ENCODE results near the gene GALNT17.

The GALNT17 gene

DNA sequence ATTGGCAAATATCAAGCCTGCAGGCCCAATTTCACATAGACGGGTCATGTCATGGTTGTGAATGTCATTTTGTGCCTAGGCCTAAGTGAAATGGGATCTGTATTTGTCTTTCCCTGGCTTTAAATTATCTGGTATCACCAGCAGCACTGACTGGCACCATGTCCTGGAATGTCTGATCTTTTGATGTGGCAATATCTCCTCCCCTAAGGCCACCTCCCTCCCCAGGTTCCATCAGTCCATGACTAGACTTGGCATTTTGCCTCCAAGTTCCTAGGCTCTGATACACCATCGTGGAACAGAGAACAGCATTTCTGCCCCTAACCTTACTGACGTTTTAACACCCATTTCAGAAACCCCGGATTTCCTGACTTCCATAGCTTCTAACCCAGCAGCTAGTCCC is 513.9 kb downstream of the GALNT17 start:
- DNase-seq = no peak

DNA sequence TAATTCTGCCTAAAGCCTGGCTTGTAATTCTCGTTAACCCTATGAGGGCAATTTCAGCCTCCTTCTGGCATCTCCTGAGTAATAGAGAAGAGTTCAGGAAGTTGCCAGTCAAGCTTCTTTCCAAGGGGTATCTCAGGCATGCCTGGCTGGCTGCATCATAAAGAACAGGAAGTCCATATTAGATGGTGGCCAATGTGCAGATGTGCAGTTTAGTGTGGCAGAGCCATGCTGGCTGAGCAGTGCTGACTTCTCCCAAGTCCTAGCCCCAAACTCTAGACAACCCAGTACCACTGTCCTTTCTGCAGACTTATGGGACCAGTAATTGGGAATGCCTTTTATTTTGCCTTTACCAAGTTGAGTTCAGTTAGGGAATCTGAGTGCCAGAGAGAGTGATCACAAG is 517.9 kb downstream of the GALNT17 start:
- no peak for DNase-seq

DNA sequence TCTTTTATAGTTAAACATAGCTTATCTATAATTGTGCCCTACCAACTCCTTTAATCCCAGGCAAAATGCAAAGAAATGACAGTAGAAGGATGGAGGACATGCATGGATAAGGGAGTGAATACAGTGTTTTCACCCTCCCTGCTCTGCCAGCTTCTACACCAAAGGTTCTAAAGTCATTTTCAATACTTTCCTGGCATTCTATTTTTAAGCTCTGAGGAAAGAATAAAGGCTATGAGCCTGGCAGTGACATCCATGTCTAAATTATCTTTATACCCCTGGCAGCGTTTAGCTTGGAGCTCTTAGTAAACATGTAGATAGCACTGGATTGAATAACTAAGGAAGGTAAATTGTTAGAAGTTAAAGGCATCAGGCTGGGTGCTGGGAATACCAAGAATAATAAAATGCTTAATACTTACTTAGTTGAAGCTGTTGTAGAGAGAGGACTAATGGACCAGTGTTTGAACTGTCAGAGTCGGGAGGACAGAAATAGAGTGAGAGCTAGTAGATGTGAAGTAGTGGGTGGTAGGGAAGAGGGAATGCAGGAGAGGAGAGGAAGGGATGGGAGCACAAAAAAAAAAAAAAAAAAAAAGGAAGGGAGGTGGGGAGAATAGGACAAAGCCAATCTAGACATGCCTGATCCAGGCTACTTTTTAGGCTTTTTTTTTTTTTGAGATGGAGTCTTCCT is 518.9 kb downstream of the GALNT17 start:
- DNase-seq = no peak

DNA sequence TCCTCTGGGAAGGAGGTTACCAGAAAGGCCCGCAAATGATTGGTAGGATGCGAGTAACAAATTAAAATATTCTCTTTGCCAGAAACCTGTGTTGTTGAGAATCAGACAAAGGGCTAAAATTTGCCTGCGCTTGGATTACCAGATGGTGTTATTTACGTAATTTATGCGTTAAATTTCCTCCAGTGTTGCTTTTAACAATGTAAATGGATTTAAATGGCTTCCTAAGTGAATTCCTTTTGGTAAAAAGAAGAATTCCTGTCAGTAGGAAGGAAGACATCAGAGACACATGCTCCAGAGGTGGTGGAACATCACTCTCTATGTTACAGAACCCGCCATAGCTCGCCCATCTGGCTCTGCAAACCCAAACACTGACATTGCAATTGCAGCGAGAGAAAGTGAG is 520.6 kb downstream of the GALNT17 start:
- DNase-seq = no peak

DNA sequence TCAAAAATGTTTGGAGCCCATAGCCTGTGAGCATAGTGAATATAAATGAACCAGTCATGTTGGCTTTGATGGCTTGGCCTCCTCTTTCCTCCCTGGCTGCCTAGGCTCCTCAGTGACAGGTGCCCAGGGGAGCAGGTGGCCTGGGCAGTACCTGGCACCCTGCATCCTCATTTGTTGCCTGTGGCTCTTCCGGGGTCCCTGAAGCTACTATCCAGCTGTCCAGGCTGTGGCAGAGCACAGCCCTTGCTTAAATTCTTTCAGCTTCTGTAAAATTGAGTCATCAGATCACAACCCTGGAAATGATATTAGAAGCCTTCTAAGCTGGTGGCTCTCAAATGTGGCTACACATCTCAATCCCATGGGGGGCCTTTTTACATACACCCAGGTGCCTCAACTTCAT is 525.4 kb downstream of the GALNT17 start:
- DNase-seq = no peak

DNA sequence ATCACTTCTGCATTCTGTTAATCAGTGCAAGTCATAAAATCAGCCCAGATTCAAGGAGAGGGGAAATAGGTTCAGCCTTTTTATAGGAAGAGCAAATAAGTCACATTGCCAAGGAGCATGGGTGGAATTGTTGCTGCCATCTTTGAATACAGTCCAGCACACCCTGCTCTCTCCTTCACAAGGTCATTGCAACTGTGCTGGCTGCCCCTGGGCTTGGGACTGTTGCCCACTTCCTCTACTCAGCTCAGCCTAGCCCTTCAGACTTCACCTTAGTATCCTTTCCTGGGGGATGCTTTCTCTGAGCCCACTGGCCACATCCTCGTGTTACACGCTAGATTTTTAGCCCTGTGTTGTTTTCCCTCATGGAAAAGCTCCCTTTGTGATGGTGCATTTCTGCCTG is 527.7 kb downstream of the GALNT17 start:
- DNase-seq = no peak

DNA sequence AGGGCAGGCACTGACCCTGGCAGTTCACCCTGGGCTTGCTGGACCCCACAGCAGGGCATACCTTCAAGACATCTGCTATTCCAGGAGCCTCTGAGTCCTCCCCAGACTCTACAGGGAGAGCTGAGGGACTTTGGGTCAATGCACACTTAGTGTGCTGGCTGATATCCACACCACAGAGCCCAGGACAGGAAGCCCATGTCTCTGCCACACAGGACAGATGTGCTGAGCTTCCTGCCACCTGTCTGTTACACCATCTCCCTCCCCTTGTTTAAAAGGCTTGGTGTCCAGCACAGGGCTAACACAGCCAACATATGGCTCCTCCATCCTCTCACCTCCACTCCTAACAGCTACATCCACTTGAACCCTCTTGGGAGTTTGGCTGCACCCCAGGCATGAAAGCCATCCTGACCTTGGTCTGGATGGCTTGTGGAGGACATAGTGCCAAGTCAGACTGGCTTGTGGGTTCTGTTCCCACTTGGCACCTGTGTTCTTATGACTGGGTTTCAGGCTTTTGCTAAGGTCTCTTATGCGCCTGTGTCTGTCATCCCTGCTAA is 529.8 kb downstream of the GALNT17 start:
- DNase-seq = no peak

GRCh38 chr7:71665716-71666115 is 533.8 kb downstream of the GALNT17 start:
- no peak for DNase-seq

DNA sequence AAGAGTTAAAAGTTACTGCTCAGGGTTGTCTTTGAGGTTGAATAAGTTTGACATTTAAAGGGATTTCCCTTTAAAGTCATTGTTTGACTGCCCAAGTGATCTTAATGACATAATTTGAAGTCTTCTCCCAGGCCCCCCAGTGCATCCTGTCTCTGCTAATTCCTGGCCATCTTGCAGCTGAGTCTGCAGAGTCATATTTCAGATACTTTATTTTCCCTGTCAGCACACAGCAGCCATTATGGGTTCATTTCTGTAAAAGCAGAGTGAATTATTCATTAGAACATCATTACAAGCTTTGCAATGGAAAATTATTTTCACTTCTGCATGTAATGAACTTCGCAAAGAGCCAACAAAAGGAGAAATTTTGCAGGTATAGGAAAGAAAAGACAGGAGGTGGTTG is 536.6 kb downstream of the GALNT17 start:
- DNase-seq = no peak

DNA sequence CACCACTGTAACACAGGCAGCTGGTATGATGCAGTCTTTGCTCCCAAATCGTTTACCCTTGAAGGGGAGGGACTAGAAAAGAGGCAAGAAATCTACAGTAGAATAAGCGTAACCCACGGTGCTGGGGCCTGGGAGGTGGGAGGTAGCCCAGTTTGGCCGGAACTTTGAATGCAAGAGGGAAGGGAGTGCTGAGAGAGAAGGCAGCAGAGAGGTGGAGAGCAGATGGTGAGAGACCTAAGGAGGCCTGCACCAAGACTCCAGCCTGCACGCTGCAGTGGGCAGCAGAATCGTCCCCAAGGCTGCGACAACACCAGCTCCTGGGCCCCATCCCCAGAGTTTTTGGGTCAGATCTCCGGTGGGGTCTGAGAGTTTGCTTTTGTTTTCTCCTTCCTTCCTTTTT is 547.5 kb downstream of the GALNT17 start:
- DNase-seq = no peak

DNA sequence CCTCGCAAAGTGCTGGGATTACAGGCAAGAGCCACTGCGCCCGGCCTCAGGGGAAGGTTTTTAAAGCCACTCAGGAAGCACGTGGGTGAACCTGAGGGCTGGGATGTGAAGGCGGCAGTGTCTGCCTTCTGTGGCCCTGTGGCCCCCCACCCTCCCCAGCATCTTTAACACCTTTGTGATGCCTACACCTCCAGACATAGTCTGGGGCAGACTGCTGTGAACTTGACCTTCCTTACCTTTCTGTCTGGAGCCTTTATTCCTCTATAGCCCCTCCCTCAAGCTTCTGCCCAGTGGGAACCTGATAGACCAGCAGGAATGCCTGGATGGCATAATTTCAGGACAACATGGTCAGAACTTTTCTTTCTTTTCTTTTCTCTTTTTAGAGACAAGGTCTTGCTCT is 550.2 kb downstream of the GALNT17 start:
- DNase-seq = no peak

DNA sequence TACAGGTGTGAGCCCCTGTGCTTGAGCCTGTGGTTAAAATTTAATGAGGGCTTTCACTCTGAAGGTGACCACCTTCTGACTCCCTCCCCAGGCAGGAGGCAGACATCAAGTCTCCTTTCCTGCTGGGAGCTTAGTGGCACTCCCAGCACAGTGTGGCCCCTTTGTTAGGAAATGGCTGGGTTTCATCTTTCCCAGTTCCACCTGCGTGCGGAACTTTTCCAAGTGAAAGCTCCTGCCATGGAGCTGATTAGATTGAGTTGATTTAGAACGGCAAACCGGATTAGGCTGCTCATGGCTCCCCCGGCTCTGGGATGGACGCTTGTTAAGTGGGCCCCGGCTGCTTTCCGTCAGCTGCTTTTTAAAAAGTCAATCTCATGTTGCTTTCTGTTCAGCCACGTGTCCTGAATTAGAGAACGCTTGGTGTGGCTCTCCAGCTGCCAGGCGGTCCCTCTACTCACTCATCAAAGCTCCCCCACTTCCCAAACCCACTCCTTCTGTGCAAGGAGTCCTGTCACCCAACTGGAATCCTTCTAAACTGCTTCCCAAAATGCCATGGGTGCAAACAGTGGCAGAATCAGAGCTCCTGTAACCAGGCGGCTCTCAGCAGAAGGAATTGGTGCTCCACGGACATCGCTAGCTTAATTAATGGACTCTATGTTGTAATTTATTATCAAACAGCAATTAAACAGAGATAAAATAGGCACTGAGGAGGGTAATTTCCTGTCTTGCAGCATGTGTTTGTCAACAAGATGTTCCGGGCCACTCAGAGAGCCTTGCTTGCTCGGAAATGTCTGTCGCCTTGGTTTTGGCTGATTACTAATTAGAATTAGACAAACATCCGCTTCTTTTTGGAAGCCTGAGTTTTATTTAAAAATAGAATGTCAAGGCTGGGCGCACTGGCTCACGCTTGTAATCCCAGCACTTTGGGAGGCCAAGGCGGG is 551.2 kb downstream of the GALNT17 start:
- no peak for DNase-seq

DNA sequence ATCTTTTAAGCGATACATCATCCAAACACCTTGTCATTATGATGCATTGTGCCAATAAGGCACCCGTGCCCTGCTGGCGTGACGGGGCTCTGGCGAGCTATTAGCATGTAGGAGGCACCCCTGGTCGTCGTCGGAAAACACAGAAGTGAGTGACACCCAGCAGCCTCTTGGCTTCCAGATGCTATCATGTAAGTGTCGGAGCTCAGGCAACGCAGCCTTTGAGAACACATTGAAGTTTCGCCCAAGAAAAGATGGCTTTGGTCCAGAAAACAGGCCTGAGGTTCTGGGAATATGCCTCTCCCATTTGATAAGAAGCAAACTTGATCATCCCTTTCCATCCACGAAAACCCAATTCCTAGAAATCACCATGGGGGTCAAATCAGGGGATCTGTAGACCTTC is 555.3 kb downstream of the GALNT17 start:
- no peak for DNase-seq

- DNase-seq = no peak
Observed at GRCh38 chr7:71687831-71688599, 556.1 kb downstream of the GALNT17 start.

DNA sequence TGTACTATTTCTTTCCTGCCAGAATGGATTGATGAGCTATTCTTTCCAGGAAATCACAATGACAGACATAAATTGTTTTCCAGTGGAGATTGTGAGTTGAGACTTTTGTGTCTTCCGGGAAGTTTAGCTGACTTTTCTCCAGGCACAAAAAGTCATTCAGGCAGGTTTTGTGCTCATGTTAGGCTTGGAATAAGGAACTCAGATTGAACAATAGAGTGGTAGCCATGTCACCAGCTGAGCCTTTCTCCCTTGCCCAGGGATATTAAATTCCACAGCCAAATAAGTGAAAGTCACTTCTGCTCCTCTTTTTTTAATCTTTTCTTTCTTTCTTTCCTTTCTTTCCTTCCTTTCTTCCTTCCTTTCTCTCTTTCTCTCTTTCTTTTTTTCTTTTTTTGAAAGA is 559.6 kb downstream of the GALNT17 start:
- DNase-seq = no peak

DNA sequence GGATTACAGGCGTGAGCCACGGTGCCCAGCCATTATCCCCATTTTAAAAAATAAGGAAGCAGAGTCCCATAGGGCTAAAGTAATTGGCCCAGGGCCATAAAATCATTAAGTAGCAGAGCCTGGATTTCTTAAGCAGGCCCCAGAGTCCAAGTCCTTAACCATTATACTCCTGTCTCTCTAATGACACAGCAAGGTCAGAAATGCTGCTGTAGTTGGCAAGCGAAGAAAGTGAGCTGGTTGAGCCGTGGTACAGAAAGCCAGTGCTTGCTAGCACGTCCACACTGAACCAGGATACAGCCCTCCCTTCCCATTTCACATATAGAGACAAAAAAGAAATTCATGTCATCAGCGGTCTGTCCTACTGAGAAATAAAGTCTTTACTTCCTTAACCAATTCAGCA is 562.7 kb downstream of the GALNT17 start:
- DNase-seq = no peak

- no peak for DNase-seq
Observed at GRCh38 chr7:71695186-71695585, 563.2 kb downstream of the GALNT17 start.

DNA sequence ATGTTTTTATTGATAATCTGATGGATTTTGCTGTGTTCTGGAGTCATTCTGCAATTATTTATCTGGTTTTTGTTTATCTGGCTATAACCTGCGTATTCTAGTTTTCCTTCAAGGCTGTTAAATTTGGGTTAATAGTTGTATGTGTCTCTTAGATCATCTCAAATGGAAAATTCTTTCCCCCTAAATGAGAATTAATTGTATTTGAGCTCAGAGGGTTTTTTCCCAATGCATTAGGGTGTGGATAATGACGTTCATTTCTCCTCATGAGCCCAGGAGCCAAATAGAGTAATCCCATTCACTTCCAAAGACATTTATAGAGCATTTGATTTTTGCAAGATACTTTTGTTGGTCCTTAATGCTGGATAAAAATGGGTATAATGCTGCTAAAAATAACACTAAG is 564.6 kb downstream of the GALNT17 start:
- DNase-seq = no peak

DNA sequence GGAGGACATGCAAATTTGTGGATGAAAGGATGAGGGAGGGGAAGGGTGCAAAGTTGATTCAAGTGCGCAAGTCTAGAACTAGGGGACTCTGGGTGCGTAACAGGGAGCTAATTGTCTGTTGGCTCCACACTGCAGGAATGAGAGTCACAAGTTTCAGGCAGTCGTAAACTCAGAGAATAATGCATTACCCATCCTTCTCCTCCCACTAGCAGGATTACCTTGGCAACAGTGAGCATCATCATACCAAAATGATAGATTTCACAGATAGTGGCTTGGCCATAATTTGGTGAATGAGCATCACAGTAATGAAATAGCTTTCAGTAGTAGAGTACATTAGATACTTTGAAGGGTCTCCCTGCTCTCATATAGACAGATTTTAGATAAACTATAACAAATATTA is 565.5 kb downstream of the GALNT17 start:
- DNase-seq = no peak

DNA sequence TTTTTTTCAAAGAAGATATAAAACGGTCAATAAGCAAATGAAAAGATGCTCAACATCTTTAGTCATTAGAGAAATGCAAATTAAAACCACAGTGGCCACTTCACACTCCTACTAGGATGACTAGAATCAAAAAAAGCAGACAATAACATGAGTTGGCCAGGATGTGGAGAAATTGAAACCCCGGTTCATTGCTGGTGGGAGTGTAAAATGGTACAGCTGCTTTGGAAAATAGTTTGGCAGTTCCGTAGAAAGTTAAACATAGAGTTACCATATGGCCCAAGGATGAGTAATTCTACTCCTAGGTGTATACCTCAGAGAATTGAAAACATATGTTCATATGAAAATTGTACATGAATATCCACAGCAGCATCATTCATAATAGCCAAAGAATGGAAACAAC is 573.3 kb downstream of the GALNT17 start:
- DNase-seq = no peak

DNA sequence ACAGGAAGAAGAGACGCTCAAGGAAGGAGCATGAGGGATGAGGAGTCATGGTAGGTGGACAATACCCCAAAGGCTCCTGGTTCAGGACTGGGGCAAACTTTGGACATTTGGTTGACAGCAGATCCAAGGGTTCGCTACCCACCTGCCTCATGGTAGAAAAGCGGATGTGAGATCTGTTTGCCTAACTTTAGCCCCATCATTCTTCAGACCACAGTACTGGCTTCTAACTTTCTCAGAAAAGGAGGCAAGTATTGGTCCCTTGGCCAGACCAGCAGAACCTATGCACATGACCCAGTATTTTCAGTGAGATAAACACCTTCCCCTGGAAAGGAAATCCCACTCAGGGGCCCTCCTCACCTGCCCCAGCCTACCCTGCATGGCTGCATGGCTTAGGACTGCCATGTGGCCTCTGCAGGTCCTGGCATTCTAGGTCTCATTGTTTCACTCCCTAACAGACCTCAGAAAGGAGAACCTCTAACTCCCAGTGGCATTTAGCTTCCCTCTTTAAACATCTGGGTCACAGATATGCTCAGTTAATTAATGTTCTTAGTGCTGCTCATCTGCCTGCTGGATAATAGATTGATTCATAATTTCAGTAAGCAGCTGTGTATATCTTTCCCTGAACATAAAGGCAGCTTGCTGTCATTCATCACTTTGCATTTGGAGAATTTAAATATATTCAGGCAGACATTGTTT is 574.1 kb downstream of the GALNT17 start:
- no peak for DNase-seq

- DNase-seq = no peak
Observed at GRCh38 chr7:71706597-71706975, 574.6 kb downstream of the GALNT17 start.

DNA sequence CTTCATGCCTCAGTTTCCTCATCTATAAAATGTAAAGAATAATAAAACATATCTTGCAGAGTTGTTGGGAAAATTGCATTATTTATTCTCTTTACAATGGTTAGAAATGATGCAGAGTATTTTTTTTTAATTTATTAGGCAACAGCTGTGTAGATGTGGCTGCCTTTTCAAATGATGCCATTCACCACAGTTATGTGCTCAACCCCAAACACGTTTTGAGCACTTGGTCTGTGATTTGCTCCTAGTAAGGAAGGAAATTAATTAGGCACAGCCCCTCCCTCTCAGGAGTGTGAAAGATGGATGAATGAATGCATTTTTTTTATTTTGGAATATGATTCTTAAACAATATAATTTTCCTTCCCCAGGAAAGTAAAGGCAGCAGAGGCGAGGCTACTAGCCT is 575.1 kb downstream of the GALNT17 start:
- no peak for DNase-seq

Measured in NCI-H1092 treated with DMSO at 0.1 percent for 48 hours (cell line).